ENCODE data around the gene DAB1. TPM values are rescaled to one million over a fixed set of nuclear protein-coding genes. Genes with fewer than 3 reads are reported as not detected.

DAB1 gene
- total and polyA plus RNA-seq, 7 donors: under 0.01 to 1.1 (median 0.75) TPM; not detected in 1

- TF ChIP-seq POLR2A (IDR thresholded peaks at IDR 0.05) (no peak), CTCF (IDR thresholded peaks at IDR 0.05) (no peak), EP300 (IDR thresholded peaks at IDR 0.05) (no peak), POLR2AphosphoS5 (IDR thresholded peaks at IDR 0.05) (no peak)
- no peak for DNase-seq
- intact Hi-C loops (cut with DNase I): no loop called here
- H3K36me3 ChIP-seq: no peaks in the 10 kb centered on the region
- no peaks in the 10 kb centered on the region for H3K9me3 ChIP-seq
- H3K27me3 ChIP-seq: no peaks in the 10 kb centered on the region
- no peaks in the 10 kb centered on the region for H3K4me1 ChIP-seq
- no peak overlapping the region for H3K4me3 ChIP-seq
- no peak overlapping the region for H3K27ac ChIP-seq
- 43 to 55% methylated on average over 2 of the region's 2 CpGs for WGBS, 2 donors
Observed at GRCh38 chr1:57202241-57202640, 221.6 kb downstream of the DAB1 start.

- Histone ChIP-seq H3K27ac (no peak overlapping the region), H3K36me3 (no peaks in the 10 kb centered on the region), H3K9me3 (no peaks in the 10 kb centered on the region), H3K27me3 (no peaks in the 10 kb centered on the region), H3K4me3 (no peak overlapping the region), H3K4me1 (no peaks in the 10 kb centered on the region)
- no peak for DNase-seq
- intact Hi-C loops (cut with DNase I): no loop called here
- TF ChIP-seq CTCF (IDR thresholded peaks at IDR 0.05): no peak
- no peak for TF ChIP-seq POLR2A (IDR thresholded peaks at IDR 0.05)
- no peak for TF ChIP-seq EP300 (IDR thresholded peaks at IDR 0.05)
- no peak for TF ChIP-seq POLR2AphosphoS5 (IDR thresholded peaks at IDR 0.05)
- WGBS, 2 donors: 54 to 58% methylated on average over 2 of the region's 2 CpGs
Observed at GRCh38 chr1:57198912-57199311, 224.9 kb downstream of the DAB1 start.

- Histone ChIP-seq H3K4me3 (no peak overlapping the region), H3K36me3 (no peaks in the 10 kb centered on the region), H3K27me3 (no peaks in the 10 kb centered on the region), H3K27ac (no peak overlapping the region), H3K9me3 (no peaks in the 10 kb centered on the region), H3K4me1 (no peaks in the 10 kb centered on the region)
- 87 to 88% methylated on average over 1 of the region's 1 CpG for WGBS, 2 donors
- no peak for DNase-seq
- no peak for TF ChIP-seq POLR2AphosphoS5 (IDR thresholded peaks at IDR 0.05)
- no peak for TF ChIP-seq CTCF (IDR thresholded peaks at IDR 0.05)
- TF ChIP-seq EP300 (IDR thresholded peaks at IDR 0.05): no peak
- no peak for TF ChIP-seq POLR2A (IDR thresholded peaks at IDR 0.05)
- intact Hi-C loops (cut with DNase I): no loop called here
Observed at GRCh38 chr1:57195436-57195941, 228.4 kb downstream of the DAB1 start.

GRCh38 chr1:57192222-57192621 lies 231.6 kb downstream of the DAB1 start:
- no peak overlapping the region for H3K27ac ChIP-seq
- no peaks in the 10 kb centered on the region for H3K36me3 ChIP-seq
- H3K4me1 ChIP-seq: no peaks in the 10 kb centered on the region
- no peaks in the 10 kb centered on the region for H3K9me3 ChIP-seq
- intact Hi-C loops (cut with DNase I): no loop called here
- no peaks in the 10 kb centered on the region for H3K27me3 ChIP-seq
- no peak overlapping the region for H3K4me3 ChIP-seq
- no peak for DNase-seq
- 88 to 99% methylated on average over 2 of the region's 2 CpGs for WGBS, 2 donors
- no peak for TF ChIP-seq CTCF (IDR thresholded peaks at IDR 0.05)
- no peak for TF ChIP-seq POLR2A (IDR thresholded peaks at IDR 0.05)
- TF ChIP-seq POLR2AphosphoS5 (IDR thresholded peaks at IDR 0.05): no peak
- TF ChIP-seq EP300 (IDR thresholded peaks at IDR 0.05): no peak

GRCh38 chr1:57190898-57191297 lies 233.0 kb downstream of the DAB1 start:
- Histone ChIP-seq H3K27ac (no peak overlapping the region), H3K4me3 (no peak overlapping the region), H3K36me3 (no peaks in the 10 kb centered on the region), H3K9me3 (no peaks in the 10 kb centered on the region), H3K4me1 (no peaks in the 10 kb centered on the region), H3K27me3 (no peaks in the 10 kb centered on the region)
- TF ChIP-seq CTCF (IDR thresholded peaks at IDR 0.05) (no peak), POLR2A (IDR thresholded peaks at IDR 0.05) (no peak), EP300 (IDR thresholded peaks at IDR 0.05) (no peak), POLR2AphosphoS5 (IDR thresholded peaks at IDR 0.05) (no peak)
- intact Hi-C loops (cut with DNase I): no loop called here
- 67 to 84% methylated on average over 2 of the region's 2 CpGs for WGBS, 2 donors
- no peak for DNase-seq

All from sigmoid colon (tissue), 7 donors.